GM10266 (cell line): ENCODE measurements around the gene SH3GL3.

Source experiments
- DNase-seq: peaks from one replicate; pipeline ENCODE4 v3.0.0; 2012; ENCODE audit errors: extremely low spot score
- TF ChIP-seq, protein P1 (sequence below): IDR thresholded peaks from 2 replicates; pipeline ENCODE4 v1.5.1; 2012; ENCODE audit warnings: mild to moderate bottlenecking, low read depth; ENCODE audit not compliant: control insufficient read depth, insufficient read depth; ENCODE audit errors: missing control alignments

The SH3GL3 gene

GRCh38 chr15:83626171-83626802 lies 179.1 kb downstream of the SH3GL3 start:
- DNase-seq = no peak
- TF ChIP-seq, protein P1, sequence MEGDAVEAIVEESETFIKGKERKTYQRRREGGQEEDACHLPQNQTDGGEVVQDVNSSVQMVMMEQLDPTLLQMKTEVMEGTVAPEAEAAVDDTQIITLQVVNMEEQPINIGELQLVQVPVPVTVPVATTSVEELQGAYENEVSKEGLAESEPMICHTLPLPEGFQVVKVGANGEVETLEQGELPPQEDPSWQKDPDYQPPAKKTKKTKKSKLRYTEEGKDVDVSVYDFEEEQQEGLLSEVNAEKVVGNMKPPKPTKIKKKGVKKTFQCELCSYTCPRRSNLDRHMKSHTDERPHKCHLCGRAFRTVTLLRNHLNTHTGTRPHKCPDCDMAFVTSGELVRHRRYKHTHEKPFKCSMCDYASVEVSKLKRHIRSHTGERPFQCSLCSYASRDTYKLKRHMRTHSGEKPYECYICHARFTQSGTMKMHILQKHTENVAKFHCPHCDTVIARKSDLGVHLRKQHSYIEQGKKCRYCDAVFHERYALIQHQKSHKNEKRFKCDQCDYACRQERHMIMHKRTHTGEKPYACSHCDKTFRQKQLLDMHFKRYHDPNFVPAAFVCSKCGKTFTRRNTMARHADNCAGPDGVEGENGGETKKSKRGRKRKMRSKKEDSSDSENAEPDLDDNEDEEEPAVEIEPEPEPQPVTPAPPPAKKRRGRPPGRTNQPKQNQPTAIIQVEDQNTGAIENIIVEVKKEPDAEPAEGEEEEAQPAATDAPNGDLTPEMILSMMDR = no peak

GRCh38 chr15:83631534-83631933 lies 184.4 kb downstream of the SH3GL3 start:
- DNase-seq = no peak
- TF ChIP-seq, protein P1 = no peak

DNA sequence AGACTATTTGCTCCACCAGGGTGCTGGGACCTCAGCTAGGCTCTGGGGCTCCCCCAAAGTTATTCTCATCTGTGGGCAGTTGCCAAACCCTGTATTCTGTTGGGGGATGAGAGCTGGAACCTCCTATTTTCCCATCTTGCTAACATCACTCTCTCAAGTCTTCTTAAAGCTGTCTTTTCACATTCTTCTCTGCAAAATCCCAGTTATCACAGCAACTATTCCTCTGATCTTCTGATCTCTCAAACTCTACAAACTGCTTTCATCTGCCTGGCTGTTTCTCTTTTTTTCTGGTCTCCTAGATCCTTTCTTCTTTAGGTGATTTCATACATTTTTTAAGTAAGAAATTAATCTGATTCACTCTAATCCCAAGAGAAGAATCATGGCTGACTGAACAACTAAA lies 196.1 kb downstream of the SH3GL3 start:
- TF ChIP-seq, protein P1 = no peak
- DNase-seq = no peak

- TF ChIP-seq, protein P1 = no peak
- DNase-seq = no peak
Measured at GRCh38 chr15:83644439-83644838, 197.3 kb downstream of the SH3GL3 start.

DNA sequence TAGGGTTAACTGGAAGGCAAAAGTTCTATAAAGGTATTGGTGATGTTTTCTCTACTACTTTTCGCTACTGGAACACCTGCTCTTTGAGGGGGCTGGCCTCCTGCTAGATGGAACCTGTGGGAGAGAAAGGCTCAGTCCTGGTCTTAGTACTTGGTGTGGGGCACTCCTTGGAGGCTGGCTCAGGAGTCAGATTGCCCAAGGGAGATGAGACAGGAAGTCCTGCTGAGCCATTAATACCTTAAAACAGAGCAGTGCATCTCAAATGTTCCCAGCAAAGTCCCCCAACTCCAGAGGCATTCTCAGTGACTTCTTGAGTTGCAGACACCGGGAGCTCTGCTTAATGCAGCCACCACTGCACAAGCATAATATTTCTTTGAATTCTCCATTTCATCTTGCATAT lies 203.7 kb downstream of the SH3GL3 start:
- TF ChIP-seq, protein P1 = no peak
- DNase-seq = no peak

GRCh38 chr15:83651541-83651940 lies 204.4 kb downstream of the SH3GL3 start:
- DNase-seq = no peak
- TF ChIP-seq, protein P1 = no peak

GRCh38 chr15:83652626-83653204 lies 205.6 kb downstream of the SH3GL3 start:
- TF ChIP-seq, protein P1 = no peak
- no peak for DNase-seq
